Measurements from ENCODE around the gene ACVR2A.

Gene ACVR2A

DNA sequence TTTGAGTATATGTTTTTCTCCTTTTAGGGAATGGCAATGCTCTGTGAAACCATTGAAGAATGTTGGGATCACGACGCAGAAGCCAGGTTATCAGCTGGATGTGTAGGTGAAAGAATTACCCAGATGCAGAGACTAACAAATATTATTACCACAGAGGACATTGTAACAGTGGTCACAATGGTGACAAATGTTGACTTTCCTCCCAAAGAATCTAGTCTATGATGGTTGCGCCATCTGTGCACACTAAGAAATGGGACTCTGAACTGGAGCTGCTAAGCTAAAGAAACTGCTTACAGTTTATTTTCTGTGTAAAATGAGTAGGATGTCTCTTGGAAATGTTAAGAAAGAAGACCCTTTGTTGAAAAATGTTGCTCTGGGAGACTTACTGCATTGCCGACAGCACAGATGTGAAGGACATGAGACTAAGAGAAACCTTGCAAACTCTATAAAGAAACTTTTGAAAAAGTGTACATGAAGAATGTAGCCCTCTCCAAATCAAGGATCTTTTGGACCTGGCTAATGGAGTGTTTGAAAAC lies 82.3 kb downstream of the ACVR2A start:
- no peak for DNase-seq

DNA sequence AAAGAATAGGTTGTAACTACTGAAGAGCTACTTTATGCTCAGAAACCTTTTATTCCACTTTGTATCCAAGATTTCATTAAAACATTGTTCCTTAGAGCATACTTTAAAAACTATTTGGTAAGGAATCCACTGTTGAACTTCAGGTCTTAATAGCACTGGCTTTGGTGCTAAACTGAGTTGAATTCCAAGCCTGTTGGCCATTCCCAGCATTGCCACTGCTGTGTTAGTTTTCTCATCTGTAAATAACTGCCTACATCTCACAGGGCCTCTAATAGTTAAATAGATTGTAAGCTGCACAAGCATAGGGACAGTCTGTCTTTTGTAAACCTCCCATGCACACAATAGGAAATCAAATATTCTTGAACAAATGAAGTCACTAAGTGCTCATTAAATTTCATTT lies 89.1 kb downstream of the ACVR2A start:
- DNase-seq, result no peak

DNA sequence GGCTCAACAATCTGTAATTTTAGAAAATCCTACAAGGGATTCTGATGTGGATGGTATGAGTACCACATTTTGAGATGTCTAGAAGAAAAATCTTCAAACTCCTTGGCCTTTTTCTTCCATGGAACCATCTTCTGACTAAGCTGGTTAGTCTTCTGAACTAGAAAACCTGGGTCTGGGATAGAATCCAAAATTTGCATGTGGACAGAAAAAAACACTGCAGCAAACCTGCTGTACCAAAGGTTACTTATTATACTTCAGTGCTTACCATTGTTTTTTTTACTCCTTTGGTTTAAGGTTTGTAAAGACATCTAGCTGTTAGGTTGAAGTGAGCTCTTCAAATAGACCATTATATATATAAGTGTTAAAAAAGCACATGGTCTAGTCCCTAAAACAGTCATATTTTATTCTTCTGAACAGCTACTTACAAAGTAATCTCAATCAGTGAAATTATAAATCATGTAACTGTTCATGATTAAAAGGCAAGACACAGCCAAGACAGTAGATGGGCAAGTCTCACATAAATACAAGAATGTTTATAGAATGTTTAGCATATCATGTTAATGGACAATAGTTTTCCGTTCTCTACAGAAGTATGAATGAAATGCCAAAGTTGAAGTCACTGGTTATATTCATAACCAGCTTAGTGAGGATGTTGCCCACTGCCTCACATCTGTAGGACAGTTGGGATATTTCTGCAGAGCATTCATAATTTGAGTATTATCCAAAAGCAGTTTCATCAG lies 90.2 kb downstream of the ACVR2A start:
- no peak for DNase-seq

DNA sequence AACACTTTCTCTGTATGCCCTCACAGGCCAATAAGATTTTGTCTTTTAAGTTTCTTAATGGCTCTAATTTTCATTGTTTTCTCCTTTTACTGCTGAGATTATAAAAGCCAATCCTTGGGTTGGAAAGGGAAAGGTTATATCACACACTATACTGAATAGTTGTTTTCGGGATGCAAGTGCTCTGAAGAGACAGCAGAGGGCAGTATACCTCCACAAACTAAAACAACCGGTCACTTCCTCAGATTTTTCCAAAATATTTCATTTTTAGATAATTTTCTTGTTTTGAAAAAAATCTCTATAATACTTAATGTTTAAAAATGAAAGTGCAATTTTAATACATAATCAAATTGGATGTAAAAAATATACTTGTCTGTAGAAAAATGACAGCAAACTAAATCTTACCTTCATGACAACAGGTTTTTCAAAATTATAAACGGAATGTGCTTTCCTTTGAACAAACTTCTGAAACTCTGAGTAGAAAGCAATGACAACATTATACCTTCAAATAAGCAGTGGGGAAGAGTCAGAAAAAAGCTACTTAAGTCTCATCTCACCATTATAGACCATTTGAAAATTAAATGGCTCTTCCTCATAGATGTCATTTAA lies 93.0 kb downstream of the ACVR2A start:
- no peak for DNase-seq

DNA sequence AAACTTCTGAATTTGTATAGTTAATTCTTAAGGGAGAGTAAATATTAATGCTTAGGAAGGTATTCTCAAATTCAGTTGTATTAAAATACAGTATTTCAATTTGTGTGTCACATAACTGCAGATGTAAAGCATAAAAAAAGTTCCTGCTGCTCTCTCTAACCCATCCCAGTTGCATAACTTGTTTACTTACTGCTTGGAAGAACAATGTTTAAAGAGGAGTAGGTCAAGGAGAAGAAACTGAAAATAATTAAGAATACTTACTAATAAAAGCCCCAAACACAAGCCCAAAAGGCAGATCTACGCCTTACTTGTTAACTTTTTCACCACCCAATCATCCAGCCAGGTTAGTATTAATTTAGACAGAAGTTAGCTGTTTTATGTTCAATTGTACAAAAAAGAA lies 94.5 kb downstream of the ACVR2A start:
- DNase-seq, result no peak

DNA sequence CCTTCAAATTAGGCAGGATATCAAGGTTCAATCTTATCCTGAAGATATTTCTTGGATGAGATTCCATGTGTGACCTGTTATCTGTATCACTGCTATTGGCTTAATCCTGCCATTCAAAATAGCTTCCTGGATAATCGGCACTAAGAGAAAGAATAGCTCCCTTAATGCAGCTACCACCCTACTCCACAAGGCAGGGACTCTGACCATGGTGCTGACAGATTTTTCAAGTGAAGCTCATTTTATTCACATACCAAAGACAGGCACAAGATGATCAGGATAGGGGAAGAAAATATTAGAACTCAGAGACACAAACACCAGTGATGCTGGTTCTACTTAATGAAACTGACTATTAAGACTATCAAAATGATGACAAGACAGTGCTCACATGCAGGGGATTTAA lies 100.8 kb downstream of the ACVR2A start:
- no peak for DNase-seq

DNA sequence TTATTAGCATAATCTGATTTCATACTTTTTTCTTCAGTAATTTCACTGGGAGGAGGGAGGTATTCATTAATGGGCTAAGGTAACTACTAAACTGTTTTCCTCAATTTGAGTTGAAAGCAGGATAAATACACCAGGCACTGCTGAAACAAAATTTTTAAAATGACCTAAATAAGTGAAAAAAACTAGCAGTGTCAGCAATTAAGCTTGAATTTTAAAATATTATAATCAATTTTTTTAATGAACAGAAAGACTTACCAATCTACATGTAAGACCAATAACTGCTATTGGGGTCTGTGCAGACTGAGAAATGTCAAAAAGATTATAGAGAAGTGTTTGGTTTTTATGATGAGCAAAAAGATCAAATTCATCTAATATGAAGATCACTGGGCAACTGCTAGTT lies 107.3 kb downstream of the ACVR2A start:
- no peak for DNase-seq

DNA sequence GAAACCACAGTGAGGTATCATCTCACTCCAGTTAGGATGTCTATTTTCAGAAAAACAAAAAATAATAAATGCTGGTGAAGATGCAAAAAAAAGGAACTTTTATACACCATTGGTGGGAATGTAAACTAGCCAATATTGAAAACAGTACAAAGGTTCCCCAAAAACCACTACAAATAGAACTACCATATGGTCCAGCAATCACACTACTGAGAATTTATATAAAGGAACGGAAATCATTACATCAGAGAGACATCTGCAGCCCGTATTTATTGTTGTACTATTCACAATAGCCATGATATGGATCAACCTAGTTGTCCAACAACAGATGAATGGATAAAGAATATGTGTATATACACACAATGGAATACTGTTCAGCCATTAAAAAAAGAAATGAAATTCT lies 123.7 kb downstream of the ACVR2A start:
- DNase-seq, result no peak

DNA sequence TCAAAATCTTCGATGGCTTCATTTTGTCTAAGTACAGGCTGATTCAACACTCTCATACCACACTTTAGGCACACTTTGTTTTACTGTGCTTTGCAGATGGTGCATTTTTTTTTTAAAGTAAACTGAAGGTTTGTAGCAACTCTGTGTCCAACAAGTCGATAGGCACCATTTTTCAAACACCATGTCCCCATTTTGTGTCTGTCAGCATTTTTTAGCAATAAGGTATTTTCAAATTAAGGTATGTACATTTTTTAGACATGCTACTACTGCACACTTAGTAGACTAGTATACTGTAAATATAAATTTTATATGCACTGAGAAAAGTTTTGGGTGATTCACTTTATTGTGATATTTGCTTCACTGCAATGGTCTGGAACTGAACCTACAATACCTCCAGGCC lies 131.3 kb downstream of the ACVR2A start:
- no peak for DNase-seq

DNA sequence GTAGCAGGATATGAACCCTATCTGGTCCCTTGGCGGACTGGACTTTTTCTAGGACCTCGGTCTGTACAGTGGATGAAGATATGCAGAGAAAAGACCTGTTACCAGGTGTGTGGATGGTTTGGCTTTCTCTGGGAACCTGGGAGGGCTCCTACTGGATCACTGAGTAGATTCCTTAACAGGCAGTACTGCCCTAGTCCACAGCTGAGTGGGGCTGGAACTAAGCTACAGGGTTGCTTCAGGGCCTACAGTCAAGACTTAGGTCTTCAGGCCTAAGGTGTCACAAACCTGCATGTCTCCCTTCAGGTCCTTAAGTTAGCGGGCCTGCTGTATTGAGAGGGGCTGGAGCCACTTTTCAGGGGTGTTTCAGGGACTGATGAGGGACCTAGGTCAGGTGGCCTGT lies 132.8 kb downstream of the ACVR2A start:
- no peak for DNase-seq

All from NCI-H510A (cell line).